ENCODE results near the gene LILRB1.

The LILRB1 gene

GRCh38 chr19:54606891-54607784 is 23.1 kb upstream of the LILRB1 start:
- Histone ChIP-seq H3K9ac (ENCODE audit: low read depth, low read length, poor library complexity, severe bottlenecking) (no peak overlapping the region), H3K9me2 (replicated peaks; ENCODE audit: low read depth, low read length) (no peaks in the 10 kb centered on the region), H3K36me3 (ENCODE audit: insufficient read depth, low read length) (no peaks in the 10 kb centered on the region), H3K9me3 (ENCODE audit: insufficient read depth, low read depth, low read length) (no peaks in the 10 kb centered on the region), H3F3A (ENCODE audit: low read depth) (no peaks in the 10 kb centered on the region), H2AFZ (ENCODE audit: low read length) (no peak overlapping the region), H4K20me1 (ENCODE audit: insufficient read depth, low read length, poor library complexity, severe bottlenecking) (no peaks in the 10 kb centered on the region), H3K4me1 (ENCODE audit: insufficient read depth, low read length, poor library complexity, severe bottlenecking) (no peaks in the 10 kb centered on the region), H3K79me2 (ENCODE audit: insufficient read depth, low read length) (no peaks in the 10 kb centered on the region), H3K4me2 (ENCODE audit: low read depth, low read length, poor library complexity, severe bottlenecking) (no peak overlapping the region), H3K4me3 (ENCODE audit: low read length, poor library complexity, severe bottlenecking) (no peak overlapping the region), H3K27me3 (ENCODE audit: insufficient read depth, low read length, poor library complexity, severe bottlenecking) (no peaks in the 10 kb centered on the region)
- TF ChIP-seq, protein P1, sequence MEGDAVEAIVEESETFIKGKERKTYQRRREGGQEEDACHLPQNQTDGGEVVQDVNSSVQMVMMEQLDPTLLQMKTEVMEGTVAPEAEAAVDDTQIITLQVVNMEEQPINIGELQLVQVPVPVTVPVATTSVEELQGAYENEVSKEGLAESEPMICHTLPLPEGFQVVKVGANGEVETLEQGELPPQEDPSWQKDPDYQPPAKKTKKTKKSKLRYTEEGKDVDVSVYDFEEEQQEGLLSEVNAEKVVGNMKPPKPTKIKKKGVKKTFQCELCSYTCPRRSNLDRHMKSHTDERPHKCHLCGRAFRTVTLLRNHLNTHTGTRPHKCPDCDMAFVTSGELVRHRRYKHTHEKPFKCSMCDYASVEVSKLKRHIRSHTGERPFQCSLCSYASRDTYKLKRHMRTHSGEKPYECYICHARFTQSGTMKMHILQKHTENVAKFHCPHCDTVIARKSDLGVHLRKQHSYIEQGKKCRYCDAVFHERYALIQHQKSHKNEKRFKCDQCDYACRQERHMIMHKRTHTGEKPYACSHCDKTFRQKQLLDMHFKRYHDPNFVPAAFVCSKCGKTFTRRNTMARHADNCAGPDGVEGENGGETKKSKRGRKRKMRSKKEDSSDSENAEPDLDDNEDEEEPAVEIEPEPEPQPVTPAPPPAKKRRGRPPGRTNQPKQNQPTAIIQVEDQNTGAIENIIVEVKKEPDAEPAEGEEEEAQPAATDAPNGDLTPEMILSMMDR (conservative IDR thresholded peaks at IDR 0.05; ENCODE audit: low read length): no peak
- no peak for TF ChIP-seq EZH2phosphoT487 (IDR thresholded peaks at IDR 0.05; ENCODE audit: borderline replicate concordance)

- H3K9me2 ChIP-seq (replicated peaks; ENCODE audit: low read depth, low read length): no peaks in the 10 kb centered on the region
- no peaks in the 10 kb centered on the region for H3K79me2 ChIP-seq (ENCODE audit: insufficient read depth, low read length)
- H3F3A ChIP-seq (ENCODE audit: low read depth): no peaks in the 10 kb centered on the region
- no peaks in the 10 kb centered on the region for H3K9me3 ChIP-seq (ENCODE audit: insufficient read depth, low read depth, low read length)
- no peak overlapping the region for H3K9ac ChIP-seq (ENCODE audit: low read depth, low read length, poor library complexity, severe bottlenecking)
- no peaks in the 10 kb centered on the region for H4K20me1 ChIP-seq (ENCODE audit: insufficient read depth, low read length, poor library complexity, severe bottlenecking)
- no peaks in the 10 kb centered on the region for H3K36me3 ChIP-seq (ENCODE audit: insufficient read depth, low read length)
- H3K4me1 ChIP-seq (ENCODE audit: insufficient read depth, low read length, poor library complexity, severe bottlenecking): no peaks in the 10 kb centered on the region
- no peaks in the 10 kb centered on the region for H3K27me3 ChIP-seq (ENCODE audit: insufficient read depth, low read length, poor library complexity, severe bottlenecking)
- H3K4me2 ChIP-seq (ENCODE audit: low read depth, low read length, poor library complexity, severe bottlenecking): no peak overlapping the region
- H3K4me3 ChIP-seq (ENCODE audit: low read length, poor library complexity, severe bottlenecking): no peak overlapping the region
- H2AFZ ChIP-seq (ENCODE audit: low read length): no peak overlapping the region
- no peak for TF ChIP-seq EZH2phosphoT487 (IDR thresholded peaks at IDR 0.05; ENCODE audit: borderline replicate concordance)
- TF ChIP-seq, protein P1 (conservative IDR thresholded peaks at IDR 0.05; ENCODE audit: low read length): no peak
Measured at GRCh38 chr19:54607785-54608150, 22.5 kb upstream of the LILRB1 start.

DNA sequence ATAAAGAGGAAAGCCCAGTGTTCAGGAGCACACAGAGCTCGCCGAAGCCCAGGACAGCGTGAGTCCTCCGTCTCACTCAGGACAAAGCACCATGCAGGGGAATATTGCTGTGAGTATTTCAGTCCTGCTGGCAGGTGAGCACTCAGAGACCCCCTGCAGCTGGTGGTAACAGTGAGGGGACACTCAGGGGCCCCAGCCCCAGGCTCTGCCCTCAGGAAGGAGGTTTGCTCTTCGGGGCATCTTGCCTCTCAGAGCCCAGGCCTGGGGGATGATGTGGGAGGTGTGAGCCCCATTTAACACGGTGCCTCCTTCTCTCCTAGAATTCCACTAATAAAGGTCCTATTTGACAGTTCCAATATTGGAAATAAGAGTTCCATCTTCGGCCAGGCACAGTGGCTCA is 22.1 kb upstream of the LILRB1 start:
- Histone ChIP-seq H3K4me2 (ENCODE audit: low read depth, low read length, poor library complexity, severe bottlenecking) (no peak overlapping the region), H3K36me3 (ENCODE audit: insufficient read depth, low read length) (no peaks in the 10 kb centered on the region), H2AFZ (ENCODE audit: low read length) (no peak overlapping the region), H3K9me2 (replicated peaks; ENCODE audit: low read depth, low read length) (no peaks in the 10 kb centered on the region), H4K20me1 (ENCODE audit: insufficient read depth, low read length, poor library complexity, severe bottlenecking) (no peaks in the 10 kb centered on the region), H3K79me2 (ENCODE audit: insufficient read depth, low read length) (no peaks in the 10 kb centered on the region), H3K4me3 (ENCODE audit: low read length, poor library complexity, severe bottlenecking) (no peak overlapping the region), H3K9ac (ENCODE audit: low read depth, low read length, poor library complexity, severe bottlenecking) (no peak overlapping the region), H3K4me1 (ENCODE audit: insufficient read depth, low read length, poor library complexity, severe bottlenecking) (no peaks in the 10 kb centered on the region), H3F3A (ENCODE audit: low read depth) (no peaks in the 10 kb centered on the region), H3K9me3 (ENCODE audit: insufficient read depth, low read depth, low read length) (no peaks in the 10 kb centered on the region), H3K27me3 (ENCODE audit: insufficient read depth, low read length, poor library complexity, severe bottlenecking) (no peaks in the 10 kb centered on the region)
- no peak for TF ChIP-seq EZH2phosphoT487 (IDR thresholded peaks at IDR 0.05; ENCODE audit: borderline replicate concordance)
- TF ChIP-seq, protein P1 (conservative IDR thresholded peaks at IDR 0.05; ENCODE audit: low read length): no peak

Data from Loucy (cell line).